ENCODE data around the gene MAPRE2.

Gene MAPRE2

GRCh38 chr18:35180455-35180854 is 139.2 kb downstream of the MAPRE2 start:
- H2AFZ ChIP-seq (ENCODE audit: low read depth), result no peak overlapping the region
- H3K79me2 ChIP-seq (ENCODE audit: insufficient read depth, low read depth), result no peaks in the 10 kb centered on the region
- H3K27ac ChIP-seq, result no peak overlapping the region

GRCh38 chr18:35182151-35182550 is 140.9 kb downstream of the MAPRE2 start:
- Histone ChIP-seq H2AFZ (ENCODE audit: low read depth) (no peak overlapping the region), H3K36me3 (ENCODE audit: insufficient read depth) (no peaks in the 10 kb centered on the region), H3K4me3 (IDR thresholded peaks at IDR 0.05; ENCODE audit: insufficient read depth, low read depth, low read length) (no peak overlapping the region), H3K27me3 (ENCODE audit: insufficient read depth, low read depth) (no peaks in the 10 kb centered on the region), H3K4me1 (ENCODE audit: low read depth, poor library complexity, severe bottlenecking) (no peaks in the 10 kb centered on the region), H3K9ac (no peak overlapping the region), H3K79me2 (ENCODE audit: insufficient read depth, low read depth) (no peaks in the 10 kb centered on the region), H4K20me1 (ENCODE audit: insufficient read depth) (no peaks in the 10 kb centered on the region), H3K4me2 (no peak overlapping the region), H3K27ac (no peak overlapping the region)
- TF ChIP-seq CTCF (conservative IDR thresholded peaks at IDR 0.05; ENCODE audit: low read depth, low read length), result no peak

More at GRCh38 chr18:35180455-35180854, 139.2 kb downstream of the MAPRE2 start:
- H3K9ac ChIP-seq, result no peak overlapping the region
- no peak overlapping the region for H3K4me2 ChIP-seq
- no peaks in the 10 kb centered on the region for H3K36me3 ChIP-seq (ENCODE audit: insufficient read depth)
- H3K4me1 ChIP-seq (ENCODE audit: low read depth, poor library complexity, severe bottlenecking), result no peaks in the 10 kb centered on the region
- no peaks in the 10 kb centered on the region for H3K27me3 ChIP-seq (ENCODE audit: insufficient read depth, low read depth)
- TF ChIP-seq CTCF (conservative IDR thresholded peaks at IDR 0.05; ENCODE audit: low read depth, low read length), result no peak
- no peaks in the 10 kb centered on the region for H4K20me1 ChIP-seq (ENCODE audit: insufficient read depth)
- no peak overlapping the region for H3K4me3 ChIP-seq (IDR thresholded peaks at IDR 0.05; ENCODE audit: insufficient read depth, low read depth, low read length)

GRCh38 chr18:35183886-35184285 is 142.7 kb downstream of the MAPRE2 start:
- H4K20me1 ChIP-seq (ENCODE audit: insufficient read depth), result no peaks in the 10 kb centered on the region
- H3K4me3 ChIP-seq (IDR thresholded peaks at IDR 0.05; ENCODE audit: insufficient read depth, low read depth, low read length), result no peak overlapping the region
- H3K27ac ChIP-seq, result no peak overlapping the region
- no peaks in the 10 kb centered on the region for H3K4me1 ChIP-seq (ENCODE audit: low read depth, poor library complexity, severe bottlenecking)
- H2AFZ ChIP-seq (ENCODE audit: low read depth), result no peak overlapping the region
- H3K79me2 ChIP-seq (ENCODE audit: insufficient read depth, low read depth), result no peaks in the 10 kb centered on the region
- no peak for TF ChIP-seq CTCF (conservative IDR thresholded peaks at IDR 0.05; ENCODE audit: low read depth, low read length)
- no peak overlapping the region for H3K4me2 ChIP-seq
- H3K36me3 ChIP-seq (ENCODE audit: insufficient read depth), result no peaks in the 10 kb centered on the region
- H3K9ac ChIP-seq, result no peak overlapping the region
- no peaks in the 10 kb centered on the region for H3K27me3 ChIP-seq (ENCODE audit: insufficient read depth, low read depth)

- Histone ChIP-seq H3K27me3 (ENCODE audit: insufficient read depth, low read depth) (no peaks in the 10 kb centered on the region), H3K9ac (no peak overlapping the region), H4K20me1 (ENCODE audit: insufficient read depth) (no peaks in the 10 kb centered on the region), H3K79me2 (ENCODE audit: insufficient read depth, low read depth) (no peaks in the 10 kb centered on the region), H3K4me2 (no peak overlapping the region), H3K4me1 (ENCODE audit: low read depth, poor library complexity, severe bottlenecking) (no peaks in the 10 kb centered on the region), H2AFZ (ENCODE audit: low read depth) (no peak overlapping the region), H3K36me3 (ENCODE audit: insufficient read depth) (no peaks in the 10 kb centered on the region), H3K4me3 (IDR thresholded peaks at IDR 0.05; ENCODE audit: insufficient read depth, low read depth, low read length) (no peak overlapping the region), H3K27ac (no peak overlapping the region)
- TF ChIP-seq CTCF (conservative IDR thresholded peaks at IDR 0.05; ENCODE audit: low read depth, low read length), result no peak
These were observed 144.6 kb downstream of the MAPRE2 start for GRCh38 chr18:35185771-35186170.
